Stimulated activated naive CD4-positive, alpha-beta T cell (primary cell): ENCODE results near the gene PGAM1.
"Not testable (repeated sequence)": the region's sequence is repeated elsewhere in the genome, so short reads cannot be mapped to it uniquely, and the experiment has no call there.

Experiments
- DNase-seq, 6 experiments: peaks; one replicate each; lab custom pipeline; 2025; lab: John Stamatoyannopoulos, UW

Gene PGAM1

DNA sequence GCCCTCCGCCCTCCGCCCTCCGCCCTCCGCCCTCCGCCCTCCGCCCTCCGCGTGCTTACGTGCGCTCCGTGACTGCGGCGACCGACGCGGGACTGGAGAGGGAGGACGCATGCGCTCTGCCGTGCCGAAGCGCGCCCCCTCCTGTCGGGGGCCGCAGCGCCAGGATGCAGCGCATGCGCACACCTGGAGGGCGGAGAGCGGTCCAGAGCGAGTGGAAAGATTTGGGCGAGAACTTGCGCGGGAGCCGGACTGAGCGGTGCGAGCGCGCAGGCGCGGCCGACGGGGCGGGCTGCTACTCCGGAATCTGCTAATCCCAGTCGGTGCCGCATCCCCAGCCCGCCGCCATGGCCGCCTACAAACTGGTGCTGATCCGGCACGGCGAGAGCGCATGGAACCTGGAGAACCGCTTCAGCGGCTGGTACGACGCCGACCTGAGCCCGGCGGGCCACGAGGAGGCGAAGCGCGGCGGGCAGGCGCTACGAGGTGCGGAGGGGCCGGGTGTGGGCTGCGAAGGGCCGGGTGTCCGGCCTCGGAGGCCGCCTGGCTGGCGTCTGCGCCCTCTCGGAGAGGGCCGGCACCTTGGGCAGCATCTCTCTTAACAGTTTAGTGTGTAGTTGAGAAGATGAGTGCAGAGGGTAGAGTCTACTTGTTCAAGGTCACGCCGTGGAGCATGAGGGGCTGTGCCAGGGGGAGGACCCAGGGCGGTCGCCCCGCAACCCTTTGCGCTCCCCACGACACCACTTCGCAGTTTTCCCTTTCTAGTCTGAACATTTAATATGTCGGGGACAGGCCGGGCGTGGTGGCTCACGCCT is at the start of gene PGAM1:
TSS of gene PGAM1 (plus strand) at position 228 of the 812 bp plus-strand sequence. CDS start at position 345, 117 bp downstream.
- peak; percentile 88 to 97 (median 94) for DNase-seq

DNA sequence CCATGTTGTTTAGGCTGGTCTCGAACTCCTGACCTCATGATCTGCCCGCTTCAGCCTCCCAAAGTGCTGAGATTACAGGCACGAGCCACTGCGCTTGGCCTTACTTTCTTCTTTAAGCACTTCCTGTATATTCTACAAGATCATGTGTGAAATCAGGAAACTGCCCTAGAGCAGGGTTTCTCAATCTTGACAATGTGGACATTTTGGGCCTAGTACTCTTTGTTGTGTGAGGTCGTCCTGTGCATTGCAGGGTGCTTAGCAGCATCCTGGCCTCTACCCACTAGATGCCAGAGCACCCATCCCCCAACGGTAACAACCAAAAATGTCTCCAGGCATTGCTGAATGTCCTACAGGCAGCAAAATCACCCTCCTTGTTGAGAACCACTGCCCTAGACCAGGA is 49.6 kb upstream of the PGAM1 start:
- no peak for DNase-seq

DNA sequence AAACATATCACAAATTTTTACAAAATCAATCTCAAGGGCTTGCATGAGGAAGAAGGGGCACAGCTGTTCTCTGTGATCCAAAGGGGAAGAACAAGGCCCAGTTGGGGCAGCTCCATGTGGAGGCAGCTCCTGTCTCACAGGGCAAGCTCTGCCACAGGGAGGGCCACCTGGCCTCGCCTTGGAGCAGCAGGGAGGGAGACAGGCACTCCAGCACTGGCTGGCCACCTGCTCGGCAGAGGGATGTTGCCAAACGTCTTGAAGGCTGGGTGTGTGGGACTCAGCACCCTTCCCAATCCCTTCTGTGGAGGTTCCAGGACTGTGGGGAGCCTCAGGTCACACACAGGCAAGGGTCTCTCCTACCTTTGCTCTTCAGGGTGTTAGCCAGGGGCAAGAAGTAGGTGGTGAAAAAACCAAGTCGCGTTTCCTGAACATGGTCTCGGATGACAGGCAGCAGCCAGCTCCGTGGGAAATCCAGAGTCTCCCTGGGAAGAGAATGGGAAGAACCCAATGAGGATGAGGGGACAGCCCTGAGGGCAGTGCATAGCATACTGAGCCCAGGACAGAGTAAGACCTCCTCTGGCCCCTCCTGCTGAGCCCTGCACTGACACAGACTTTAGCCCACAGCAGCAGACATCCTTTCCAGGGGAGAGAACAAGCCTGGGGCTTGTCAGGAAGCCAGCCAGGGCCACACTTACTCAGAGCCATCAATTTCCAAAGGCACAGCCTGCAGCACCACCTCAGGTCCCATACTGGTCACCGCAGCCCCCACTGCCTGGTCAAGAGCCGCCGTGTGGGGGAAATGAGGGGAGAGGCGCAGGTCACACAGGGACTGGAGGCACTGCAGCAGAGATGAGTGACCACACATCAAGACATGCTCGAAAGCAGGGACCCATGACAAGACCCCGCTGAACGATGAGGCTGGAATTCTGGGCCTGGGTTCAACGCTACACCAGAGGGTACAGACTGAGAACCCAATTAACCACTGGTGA is 46.8 kb upstream of the PGAM1 start:
- DNase-seq: no peak

DNA sequence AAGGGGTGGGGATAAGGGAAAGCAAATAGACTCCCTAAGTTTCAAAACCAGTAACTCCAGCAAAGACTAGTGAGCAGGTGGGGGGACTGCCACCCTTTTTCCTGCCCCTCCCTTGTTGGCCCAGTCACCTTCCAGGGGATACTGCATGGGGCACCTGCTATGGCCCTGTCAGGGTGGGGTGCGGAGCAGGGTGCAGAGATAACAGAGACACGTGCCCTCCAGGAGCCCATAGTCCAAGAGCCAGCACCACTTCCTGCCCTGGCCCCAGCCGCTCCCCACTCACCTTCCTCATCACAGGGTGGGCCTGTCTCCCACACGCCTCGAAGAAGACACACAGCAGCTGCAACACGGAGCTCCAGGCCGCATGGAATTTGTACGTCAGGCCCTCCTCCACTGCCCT is 45.5 kb upstream of the PGAM1 start:
- no peak for DNase-seq

DNA sequence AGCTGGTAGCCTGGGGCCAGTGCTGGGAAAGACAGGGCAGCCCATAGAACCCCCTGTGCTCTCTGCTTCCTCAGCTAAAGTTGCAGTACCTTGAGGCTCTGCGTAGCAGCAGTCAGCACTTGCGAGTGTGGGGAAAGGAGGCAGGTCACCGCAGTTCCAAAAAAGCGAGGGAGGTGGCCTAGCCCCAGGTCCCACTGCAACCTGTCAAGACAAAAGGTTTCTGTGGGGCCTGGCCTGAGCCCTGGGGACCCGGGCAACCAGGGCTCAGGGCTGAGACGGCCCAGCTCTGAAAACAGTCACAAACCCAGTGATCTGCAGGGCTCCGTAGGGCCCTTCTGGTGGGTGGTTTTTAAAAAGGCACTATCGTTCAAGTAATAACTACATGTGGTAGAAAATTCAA is 44.4 kb upstream of the PGAM1 start:
- no peak for DNase-seq

DNA sequence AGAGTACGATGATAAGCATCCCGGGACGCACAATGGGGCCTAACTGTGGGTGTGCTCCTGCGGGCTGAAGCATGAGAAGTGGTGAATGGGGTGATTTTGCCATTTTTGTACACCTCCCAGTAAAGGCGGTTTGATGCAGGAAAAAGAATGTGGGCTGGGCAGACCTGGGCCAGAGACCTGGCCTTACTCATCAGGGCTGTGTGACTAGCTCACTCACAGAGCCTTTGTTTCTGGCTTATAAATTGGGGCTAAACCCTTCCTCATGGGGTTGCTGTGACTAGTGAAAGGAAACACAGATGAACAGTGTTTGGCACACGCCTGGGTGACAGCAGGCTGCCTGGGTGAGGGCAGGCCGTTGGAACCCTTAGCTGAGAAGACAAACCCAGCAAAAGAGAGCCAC is 42.8 kb upstream of the PGAM1 start:
- DNase-seq: no peak

DNA sequence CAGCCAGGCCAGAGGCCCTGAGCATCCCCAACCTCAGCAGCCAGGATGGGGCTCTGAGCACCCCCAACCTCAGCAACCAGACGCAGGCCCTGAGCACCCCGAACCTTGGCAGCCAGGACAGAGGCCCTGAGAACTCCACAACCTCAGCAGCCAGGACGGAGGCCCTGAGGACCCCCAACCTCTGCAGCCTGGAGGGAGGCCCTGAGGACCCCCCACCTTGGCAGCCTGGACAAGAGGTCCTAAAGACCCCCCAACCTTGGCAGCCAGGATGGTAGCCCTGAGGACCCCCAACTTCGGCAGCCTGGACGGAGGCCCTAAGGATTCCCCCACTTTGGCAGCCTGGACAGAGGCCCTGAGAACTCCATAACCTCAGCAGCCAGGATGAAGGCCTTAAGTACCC is 41.8 kb upstream of the PGAM1 start:
- DNase-seq: no peak

DNA sequence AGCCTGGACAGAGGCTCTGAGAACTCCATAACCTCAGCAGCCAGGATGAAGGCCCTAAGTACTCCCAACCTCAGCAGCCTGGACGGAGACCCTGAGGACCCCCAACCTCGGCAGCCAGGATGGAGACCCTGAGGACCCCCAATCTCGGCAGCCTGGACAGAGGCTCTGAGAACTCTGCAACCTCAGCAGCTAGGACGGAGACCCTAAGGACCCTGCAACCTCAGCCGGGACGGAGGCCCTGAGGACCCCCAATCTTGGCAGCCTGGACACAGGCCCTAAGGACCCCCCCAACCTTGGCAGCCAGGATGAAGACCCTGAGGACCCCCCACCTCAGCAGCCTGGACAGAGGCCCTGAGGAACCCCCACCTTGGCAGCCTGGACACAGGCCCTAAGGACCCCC is 41.4 kb upstream of the PGAM1 start:
- no peak for DNase-seq

DNA sequence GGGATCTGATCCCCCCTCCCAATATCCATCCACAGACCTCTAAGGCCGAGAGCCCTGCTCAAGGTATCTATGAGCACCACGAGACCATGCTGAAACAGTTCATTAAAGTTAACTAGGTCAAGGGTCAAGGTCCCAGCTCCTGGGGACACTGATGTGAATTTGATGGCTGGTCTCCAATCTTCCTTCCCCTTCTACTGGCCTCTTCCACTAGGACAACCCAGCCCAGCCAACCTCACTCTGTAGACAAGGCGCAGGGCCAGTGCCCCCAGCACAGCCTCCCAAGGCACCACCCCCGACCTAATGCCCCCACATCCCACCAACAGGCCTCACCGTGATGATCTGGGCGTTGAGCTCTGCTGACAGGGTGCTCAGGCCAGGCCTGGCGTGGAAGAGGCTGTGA is 40.4 kb upstream of the PGAM1 start:
- no peak for DNase-seq

DNA sequence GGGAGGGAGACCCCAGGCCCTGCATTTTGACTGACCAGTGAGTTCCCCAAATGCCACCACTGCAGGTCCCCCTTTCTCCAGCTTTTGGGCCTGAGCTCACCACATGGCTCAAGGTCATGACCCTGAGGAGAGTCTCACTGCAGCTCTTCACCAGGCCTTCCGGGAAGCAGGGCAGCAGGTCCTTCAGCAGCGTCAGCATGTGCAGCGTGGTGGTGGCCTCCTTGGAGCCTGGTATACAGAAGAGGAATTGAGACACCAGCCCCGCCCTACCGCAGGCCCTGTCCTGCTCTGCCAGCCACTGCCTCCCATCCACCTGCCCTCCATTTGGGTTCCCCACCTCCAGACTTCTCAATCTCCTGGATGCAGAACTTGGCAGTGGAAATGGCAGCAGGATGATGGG is 37.8 kb upstream of the PGAM1 start:
- no peak for DNase-seq

DNA sequence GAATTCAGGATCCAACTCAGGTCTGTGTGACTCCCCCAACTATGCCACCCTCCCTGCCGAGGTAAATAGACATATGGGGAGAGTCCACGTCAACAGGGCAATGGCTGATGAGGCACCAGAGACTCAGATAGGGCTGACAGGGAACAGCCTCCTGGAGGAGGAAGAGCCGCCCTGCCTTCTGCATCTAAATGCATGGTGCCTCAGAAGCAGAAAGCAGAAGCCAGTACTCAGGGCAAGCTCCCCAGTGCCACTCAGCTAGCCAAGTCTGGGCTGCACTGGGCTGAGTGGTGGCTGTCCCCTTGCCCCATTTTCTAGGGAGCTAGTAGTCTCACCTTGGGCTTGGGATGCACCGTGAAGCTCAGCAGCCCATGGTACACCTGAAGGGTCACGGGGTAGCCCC is 35.9 kb upstream of the PGAM1 start:
- DNase-seq: no peak

DNA sequence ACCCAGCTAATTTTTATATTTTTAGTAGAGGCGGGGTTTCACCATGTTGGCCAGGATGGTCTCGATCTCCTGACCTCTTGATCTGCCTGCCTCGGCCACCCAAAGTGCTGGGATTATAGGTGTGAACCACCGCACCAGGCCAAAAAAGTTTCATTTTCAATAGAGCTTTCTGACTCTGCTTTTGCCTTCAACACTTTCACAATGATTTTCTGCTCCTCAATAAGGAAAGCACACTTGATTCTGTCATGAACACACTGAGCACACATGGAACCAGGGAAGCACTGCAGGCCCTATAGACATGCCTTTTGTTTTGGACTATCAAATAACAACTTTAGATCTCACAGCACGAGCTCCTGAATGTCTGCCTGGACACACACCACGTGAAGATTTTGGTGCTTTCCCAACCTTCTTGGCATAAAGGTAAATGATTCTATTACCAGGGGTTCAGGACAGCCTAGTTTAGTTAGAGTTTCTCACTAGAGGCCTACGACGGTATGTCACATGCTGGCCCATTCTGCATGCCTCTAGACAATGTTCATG is 32.9 kb upstream of the PGAM1 start:
- DNase-seq: no peak

DNA sequence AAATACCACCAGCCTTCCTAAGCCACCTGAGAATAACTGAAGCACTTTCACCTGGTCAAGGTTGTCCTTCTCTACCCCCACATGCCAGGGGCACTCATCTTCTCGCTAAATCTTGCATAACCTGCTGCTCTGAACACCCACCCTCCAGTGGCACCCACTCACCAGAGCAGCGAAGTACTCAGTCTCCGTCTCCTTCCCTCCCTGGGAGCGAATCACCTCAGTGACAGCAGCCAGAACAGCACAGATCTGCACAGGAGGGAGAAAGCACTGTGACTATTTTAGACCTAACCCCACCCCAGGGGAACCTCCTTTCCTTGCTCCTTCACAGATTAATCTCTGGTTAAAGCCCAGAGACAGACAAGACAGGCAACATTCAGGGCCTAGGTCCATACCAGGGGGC is 29.9 kb upstream of the PGAM1 start:
- no peak for DNase-seq

DNA sequence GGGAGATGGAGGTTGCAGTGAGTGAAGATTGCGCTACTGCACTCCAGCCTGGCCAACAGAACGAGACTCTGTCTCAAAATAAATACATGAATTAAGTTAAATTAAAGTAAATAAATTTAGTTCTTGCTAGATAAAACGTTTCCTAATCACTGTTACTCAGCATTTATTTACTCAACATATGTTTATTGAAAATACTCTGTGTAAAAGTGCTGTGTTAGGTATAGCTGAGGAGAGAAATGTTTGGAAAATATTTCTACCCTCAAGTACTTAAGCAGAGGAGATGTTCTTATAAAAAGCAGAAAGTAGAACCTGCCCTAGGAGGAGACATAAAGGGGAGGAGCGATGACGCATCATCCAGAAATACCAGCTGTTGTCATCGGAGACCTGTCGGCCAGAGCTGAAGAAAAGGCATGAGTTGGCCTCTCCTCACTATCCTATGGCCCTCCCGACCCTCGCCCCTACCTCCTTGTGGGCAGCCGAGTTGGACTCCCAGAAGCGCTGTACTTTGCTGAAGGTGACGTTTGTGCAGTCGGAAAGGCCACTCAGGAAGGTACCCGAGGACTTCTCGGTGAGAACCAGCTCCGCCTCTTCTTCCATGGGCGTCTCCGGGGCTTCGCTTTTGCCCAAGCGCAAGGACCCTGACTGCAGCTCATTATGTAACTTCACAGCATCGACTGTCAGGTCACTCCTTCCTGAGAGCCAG is 26.0 kb upstream of the PGAM1 start:
- peak in 2 of 6 experiments; percentile 23 to 27 for DNase-seq

DNA sequence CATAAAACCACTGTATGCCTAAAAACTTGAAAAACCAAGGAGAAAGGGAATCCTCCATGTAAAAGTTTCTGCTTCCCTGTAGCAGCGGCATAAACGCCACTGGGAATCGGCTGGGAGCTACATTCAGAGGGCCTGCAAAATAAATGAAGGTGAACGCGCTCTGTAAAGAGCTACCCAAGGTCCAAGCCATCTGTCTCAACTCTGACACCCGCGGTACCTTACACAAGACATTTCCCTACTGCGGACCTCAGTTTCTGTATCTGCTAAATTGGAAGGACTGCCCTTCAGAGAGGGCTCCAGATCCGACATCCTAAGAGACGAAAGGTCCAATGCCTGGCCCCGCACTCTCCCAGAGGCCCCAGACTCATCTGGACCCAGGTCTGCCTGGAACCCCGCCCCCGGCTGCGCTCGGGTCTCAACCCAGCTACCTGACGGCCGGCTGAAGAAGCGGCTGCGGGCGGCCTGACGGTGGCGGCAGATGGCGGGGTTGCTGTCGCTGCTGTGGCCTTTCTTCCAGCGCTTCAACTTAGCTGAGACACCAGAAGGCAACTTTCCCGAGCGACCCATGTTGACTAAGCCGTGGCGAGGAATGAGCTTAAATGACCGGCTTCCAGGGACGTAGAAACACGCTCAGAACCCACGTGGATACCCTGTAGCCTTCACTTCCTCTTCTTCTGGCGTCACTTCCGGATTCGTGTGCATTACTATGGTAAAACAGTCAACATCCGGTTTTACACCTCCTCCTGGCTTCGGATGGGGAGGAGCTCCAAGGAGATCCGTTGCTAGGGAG is 25.1 kb upstream of the PGAM1 start, which contains the start of gene RRP12:
TSS of gene RRP12 (minus strand) at position 676 of the 790 bp plus-strand sequence. CDS start at position 567, 109 bp downstream.
- DNase-seq: peak; percentile 57 to 92 (median 88)

DNA sequence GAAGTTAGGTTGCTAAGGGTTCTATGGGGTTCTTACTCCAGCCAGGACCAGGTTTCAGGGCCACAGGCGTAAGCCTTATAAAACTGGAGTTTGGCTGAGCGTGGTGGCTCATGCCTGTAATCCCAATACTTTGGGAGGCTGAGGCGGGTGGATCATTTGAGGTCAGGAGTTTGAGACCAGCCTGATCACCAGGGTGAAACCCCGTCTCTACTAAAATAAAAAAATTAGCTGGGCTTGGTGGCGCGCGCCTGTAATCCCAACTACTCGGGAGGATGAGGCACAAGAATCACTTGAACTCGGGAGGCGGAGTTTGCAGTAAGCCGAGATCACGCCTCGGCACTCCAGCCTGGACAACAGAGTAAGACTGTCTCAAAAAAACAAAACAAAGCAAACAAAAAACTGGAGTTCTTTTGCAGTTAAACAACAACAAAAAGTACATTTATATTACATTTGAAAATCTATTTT is 24.5 kb upstream of the PGAM1 start:
- DNase-seq: no peak

DNA sequence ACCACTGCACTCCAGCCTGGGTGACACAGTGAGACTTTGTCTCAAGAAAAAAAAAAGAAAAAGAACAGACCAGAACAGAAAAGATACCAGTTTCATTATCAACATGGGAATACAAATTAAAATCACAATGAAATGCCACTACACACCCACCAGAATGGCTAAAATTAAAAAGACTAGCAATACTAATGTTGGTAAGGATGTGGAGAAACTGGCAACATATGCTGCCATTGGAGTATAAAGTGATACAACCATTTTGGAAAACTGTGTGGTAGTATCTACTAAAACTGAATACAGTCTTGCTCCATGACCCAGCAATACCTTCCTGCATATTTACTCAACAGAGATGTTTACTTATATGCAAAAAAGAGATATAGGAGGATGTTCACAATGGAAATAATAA is 21.9 kb upstream of the PGAM1 start:
- no peak for DNase-seq

DNA sequence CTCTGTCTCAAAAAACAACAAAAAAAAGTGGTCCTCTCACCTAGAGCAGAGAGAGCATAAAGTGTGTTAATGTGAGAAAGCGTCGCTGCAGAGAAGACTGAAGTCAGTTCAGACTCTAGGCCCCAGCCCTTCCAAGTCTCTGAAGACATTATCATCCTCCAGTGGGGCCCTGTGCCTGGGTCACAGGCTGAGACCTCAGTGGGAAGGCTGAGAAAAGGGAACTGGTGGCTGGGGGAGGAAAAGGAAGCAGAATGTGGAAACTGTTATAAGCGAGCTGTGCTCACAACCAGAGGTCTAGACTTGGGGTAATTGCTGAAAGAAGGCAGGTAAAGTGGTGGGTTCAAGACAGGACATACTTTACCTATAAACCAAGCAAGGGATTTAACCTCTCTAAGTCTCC is 19.9 kb upstream of the PGAM1 start:
- no peak for DNase-seq

DNA sequence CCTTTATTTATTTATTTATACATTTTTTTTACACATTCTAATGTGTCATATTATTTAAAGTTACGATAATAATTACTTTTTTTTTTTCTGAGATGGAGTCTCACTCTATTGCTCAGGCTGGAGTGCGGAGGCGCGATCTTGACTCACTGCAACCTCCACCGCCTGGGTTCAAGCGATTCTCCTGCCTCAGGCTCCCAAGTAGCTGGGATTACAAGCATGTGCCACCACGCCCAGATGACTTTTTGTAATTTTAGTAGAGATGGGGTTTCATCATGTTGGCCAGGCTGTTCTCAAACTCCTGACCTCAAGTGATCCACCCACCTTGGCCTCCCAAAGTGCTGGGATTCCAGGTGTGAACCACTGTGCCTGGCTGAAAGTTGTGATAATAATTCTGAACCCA is 19.5 kb upstream of the PGAM1 start:
- DNase-seq: not testable (repeated sequence)

DNA sequence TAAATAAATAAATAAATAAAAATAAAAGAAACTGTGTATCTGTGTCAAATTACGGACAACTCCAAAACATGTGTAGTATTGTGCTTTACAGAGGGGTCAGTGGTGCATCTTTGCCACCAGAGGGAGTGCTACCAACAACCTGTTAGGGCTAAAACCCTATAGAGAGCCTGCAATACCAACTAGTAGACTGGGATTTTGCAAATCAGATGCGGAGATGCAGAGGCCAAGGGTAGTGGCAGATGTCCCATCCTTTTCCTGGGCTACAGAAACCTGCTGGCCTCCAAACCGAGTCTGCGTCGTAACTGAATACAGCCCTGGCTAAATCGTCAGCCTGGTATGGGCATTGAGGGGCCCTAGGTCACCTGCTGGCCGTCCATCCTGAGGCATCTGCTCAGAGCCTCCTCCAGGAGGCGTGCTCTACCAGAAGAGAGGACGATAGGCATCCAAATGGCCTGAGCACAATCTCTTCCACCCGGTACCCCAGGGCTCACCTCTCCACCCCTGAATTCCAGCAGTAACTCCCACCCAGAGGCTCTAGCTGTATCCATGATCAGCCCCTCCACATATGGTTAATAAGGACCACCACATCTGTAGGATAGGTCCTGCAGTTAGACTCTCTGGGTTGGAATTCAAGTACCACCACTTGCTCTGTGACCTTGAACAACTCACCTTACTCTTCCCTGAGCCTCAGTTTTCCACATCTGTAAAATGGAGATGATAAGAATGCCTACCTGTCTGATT is 18.6 kb upstream of the PGAM1 start:
- DNase-seq: peak; percentile 30 to 75 (median 51)
